Hepatocyte (in vitro differentiated cells): Measurements from ENCODE around the gene DCLK2. TPM values are rescaled to one million over a fixed set of nuclear protein-coding genes. Genes with fewer than 3 reads are reported as not detected.

Experiments
- DNase-seq: peaks from one replicate; pipeline ENCODE4 v3.0.0-alpha.2; 2016; ENCODE audit warnings: low spot score
- H2AFZ ChIP-seq: fragments of 200-600 bp; sonication (generic); 2 replicates; pipeline ENCODE4 v1.6.0; 2016; ENCODE audit warnings: antibody characterized with exemption, mild to moderate bottlenecking
- H3K27ac ChIP-seq: fragments of 200-600 bp; sonication (generic); 2 replicates; pipeline ENCODE4 v1.5.1; 2016; ENCODE audit warnings: mild to moderate bottlenecking
- H3K27me3 ChIP-seq: fragments of 200-600 bp; sonication (generic); 2 replicates; pipeline ENCODE4 v1.6.1; 2016
- H3K36me3 ChIP-seq: fragments of 200-600 bp; sonication (generic); replicated peaks from 2 replicates; pipeline ENCODE4 v1.5.1; 2016; ENCODE audit warnings: low read depth; ENCODE audit not compliant: insufficient read depth
- H3K4me1 ChIP-seq: fragments of 200-600 bp; sonication (generic); 2 replicates; pipeline ENCODE4 v1.5.1; 2016; ENCODE audit warnings: mild to moderate bottlenecking, moderate library complexity; ENCODE audit not compliant: insufficient read depth
- H3K4me2 ChIP-seq: fragments of 200-600 bp; sonication (generic); 2 replicates; pipeline ENCODE4 v1.6.0; 2016
- H3K4me3 ChIP-seq: fragments of 200-600 bp; sonication (generic); 2 replicates; pipeline ENCODE4 v1.5.1; 2016; ENCODE audit warnings: mild to moderate bottlenecking
- H3K79me2 ChIP-seq: fragments of 200-600 bp; sonication (generic); 2 replicates; pipeline ENCODE4 v1.6.0; 2017; ENCODE audit warnings: mild to moderate bottlenecking
- H3K9me2 ChIP-seq: fragments of 200-600 bp; sonication (generic); replicated peaks from 2 replicates; pipeline ENCODE4 v1.6.0; 2017; ENCODE audit warnings: mild to moderate bottlenecking; ENCODE audit not compliant: insufficient read depth
- H3K9me3 ChIP-seq: fragments of 200-600 bp; sonication (generic); 2 replicates; pipeline ENCODE4 v1.5.1; 2016; ENCODE audit warnings: low read depth, mild to moderate bottlenecking
- H4K20me1 ChIP-seq: fragments of 200-600 bp; sonication (generic); 2 replicates; pipeline ENCODE4 v1.6.0; 2016; ENCODE audit warnings: mild to moderate bottlenecking; ENCODE audit not compliant: insufficient read depth, poor library complexity, severe bottlenecking
- EZH2 ChIP-seq: fragments of 200-600 bp; sonication (generic); IDR thresholded peaks from 2 replicates; pipeline ENCODE4 v1.6.1; 2016; ENCODE audit warnings: antibody characterized with exemption, mild to moderate bottlenecking, borderline replicate concordance
- EZH2phosphoT487 ChIP-seq: fragments of 200-600 bp; sonication (generic); IDR thresholded peaks from one replicate; pipeline ENCODE4 v1.6.1; 2018; ENCODE audit warnings: antibody characterized with exemption, mild to moderate bottlenecking, low read depth, moderate library complexity; ENCODE audit not compliant: unreplicated experiment, severe bottlenecking
- WGBS: methylation state at CpG from one replicate; pipeline ENCODE4 v1.1.6; 2016; ENCODE audit warnings: low lambda C conversion rate; ENCODE audit errors: missing lambda C conversion rate; 5-methylcytosine and 5-hydroxymethylcytosine counted together
- polyA plus RNA-seq: library from polyadenylated mRNA; unstranded; fragments of >200 nt; fragmentation: Nextera tagmentation; extraction: Ambion mirVana; gene quantifications from 2 replicates; pipeline ENCODE4 v1.2.1, GENCODE V29; 2016
- total RNA-seq: library from RNA; depleted of rRNA; stranded (reverse); fragments of >200 nt; gene quantifications from 2 replicates; pipeline ENCODE4 v1.2.3, GENCODE V29; 2014
- TF ChIP-seq, protein P1 (sequence below): fragments of 200-600 bp; sonication (generic); IDR thresholded peaks from 2 replicates; pipeline ENCODE4 v1.5.1; 2016; ENCODE audit warnings: antibody characterized with exemption, mild to moderate bottlenecking; ENCODE audit not compliant: poor library complexity

Gene DCLK2
- total and polyA plus RNA-seq, 2 experiments from 2014 or later = 1.5 to 2.8 TPM

GRCh38 chr4:150218447-150218846, 140.2 kb downstream of the DCLK2 start:
- WGBS = 85% methylated on average over 2 of the region's 2 CpGs
- no peaks in the 10 kb centered on the region for H3K79me2 ChIP-seq
- H3K27ac ChIP-seq = no peak overlapping the region
- H4K20me1 ChIP-seq = no peaks in the 10 kb centered on the region
- H3K9me2 ChIP-seq = no peaks in the 10 kb centered on the region
- no peaks in the 10 kb centered on the region for H3K4me1 ChIP-seq
- H2AFZ ChIP-seq = no peak overlapping the region
- no peaks in the 10 kb centered on the region for H3K36me3 ChIP-seq
- no peaks in the 10 kb centered on the region for H3K9me3 ChIP-seq
- H3K27me3 ChIP-seq = no peaks in the 10 kb centered on the region
- TF ChIP-seq EZH2 (no peak), EZH2phosphoT487 (no peak)
- TF ChIP-seq, protein P1, sequence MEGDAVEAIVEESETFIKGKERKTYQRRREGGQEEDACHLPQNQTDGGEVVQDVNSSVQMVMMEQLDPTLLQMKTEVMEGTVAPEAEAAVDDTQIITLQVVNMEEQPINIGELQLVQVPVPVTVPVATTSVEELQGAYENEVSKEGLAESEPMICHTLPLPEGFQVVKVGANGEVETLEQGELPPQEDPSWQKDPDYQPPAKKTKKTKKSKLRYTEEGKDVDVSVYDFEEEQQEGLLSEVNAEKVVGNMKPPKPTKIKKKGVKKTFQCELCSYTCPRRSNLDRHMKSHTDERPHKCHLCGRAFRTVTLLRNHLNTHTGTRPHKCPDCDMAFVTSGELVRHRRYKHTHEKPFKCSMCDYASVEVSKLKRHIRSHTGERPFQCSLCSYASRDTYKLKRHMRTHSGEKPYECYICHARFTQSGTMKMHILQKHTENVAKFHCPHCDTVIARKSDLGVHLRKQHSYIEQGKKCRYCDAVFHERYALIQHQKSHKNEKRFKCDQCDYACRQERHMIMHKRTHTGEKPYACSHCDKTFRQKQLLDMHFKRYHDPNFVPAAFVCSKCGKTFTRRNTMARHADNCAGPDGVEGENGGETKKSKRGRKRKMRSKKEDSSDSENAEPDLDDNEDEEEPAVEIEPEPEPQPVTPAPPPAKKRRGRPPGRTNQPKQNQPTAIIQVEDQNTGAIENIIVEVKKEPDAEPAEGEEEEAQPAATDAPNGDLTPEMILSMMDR = no peak
- H3K4me3 ChIP-seq = no peak overlapping the region
- no peak for DNase-seq
- H3K4me2 ChIP-seq = no peak overlapping the region

- H4K20me1 ChIP-seq = no peaks in the 10 kb centered on the region
- 94% methylated on average over 4 of the region's 4 CpGs for WGBS
- H3K9me3 ChIP-seq = no peaks in the 10 kb centered on the region
- no peaks in the 10 kb centered on the region for H3K9me2 ChIP-seq
- no peak overlapping the region for H3K4me3 ChIP-seq
- TF ChIP-seq EZH2 (no peak), EZH2phosphoT487 (no peak)
- TF ChIP-seq, protein P1 = no peak
- H3K4me2 ChIP-seq = no peak overlapping the region
- no peak overlapping the region for H3K27ac ChIP-seq
- H3K4me1 ChIP-seq = no peaks in the 10 kb centered on the region
- no peak overlapping the region for H2AFZ ChIP-seq
- no peaks in the 10 kb centered on the region for H3K36me3 ChIP-seq
- no peak for DNase-seq
- H3K79me2 ChIP-seq = no peaks in the 10 kb centered on the region
- no peaks in the 10 kb centered on the region for H3K27me3 ChIP-seq
These were observed 141.6 kb downstream of the DCLK2 start for GRCh38 chr4:150219841-150220240.

DNA sequence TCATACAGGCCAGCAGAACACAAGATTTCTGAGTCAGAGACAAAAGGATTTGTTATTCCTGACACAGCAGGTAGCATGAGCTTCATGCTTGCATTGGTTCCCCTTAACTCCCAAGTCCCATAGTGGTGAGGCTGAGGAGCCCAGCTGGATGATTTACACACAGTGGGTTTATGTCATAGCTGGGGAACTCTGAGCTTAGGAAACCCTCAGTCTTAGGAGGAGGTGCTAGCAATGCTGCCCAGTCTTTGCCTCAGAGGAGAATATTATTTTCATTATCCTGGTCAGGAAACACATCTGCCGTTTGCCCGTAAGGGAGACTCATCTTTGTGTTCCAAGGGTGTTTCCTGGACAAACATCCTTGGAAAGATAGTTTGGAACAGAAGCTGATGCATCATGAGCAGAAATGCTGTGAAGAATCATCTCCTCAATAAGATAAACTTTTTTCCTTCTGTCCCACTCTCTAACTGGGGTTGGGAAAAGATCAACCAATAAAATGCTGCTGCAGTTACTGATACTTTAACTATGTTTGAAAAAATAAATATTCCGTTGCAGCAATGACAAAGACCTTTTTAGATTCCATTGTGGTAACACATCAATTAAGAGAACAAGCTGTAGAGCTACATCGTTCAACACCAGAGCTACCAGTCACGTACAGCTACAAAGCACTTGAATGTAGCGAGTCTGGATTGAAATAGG, 146.8 kb downstream of the DCLK2 start:
- H3K4me2 ChIP-seq = no peak overlapping the region
- no peaks in the 10 kb centered on the region for H3K9me2 ChIP-seq
- DNase-seq = no peak
- no peaks in the 10 kb centered on the region for H3K27me3 ChIP-seq
- no peak overlapping the region for H2AFZ ChIP-seq
- no peaks in the 10 kb centered on the region for H3K4me1 ChIP-seq
- WGBS = 79% methylated on average over 6 of the region's 6 CpGs
- no peak overlapping the region for H3K4me3 ChIP-seq
- no peaks in the 10 kb centered on the region for H3K9me3 ChIP-seq
- H3K27ac ChIP-seq = no peak overlapping the region
- H4K20me1 ChIP-seq = no peaks in the 10 kb centered on the region
- no peaks in the 10 kb centered on the region for H3K36me3 ChIP-seq
- TF ChIP-seq EZH2 (no peak), EZH2phosphoT487 (no peak)
- TF ChIP-seq, protein P1 = no peak
- no peaks in the 10 kb centered on the region for H3K79me2 ChIP-seq
